ENCODE measurements around the gene CDH12. TPM values are rescaled to one million over a fixed set of nuclear protein-coding genes. Genes with fewer than 3 reads are reported as not detected.
"Not testable (repeated sequence)": the region's sequence is repeated elsewhere in the genome, so short reads cannot be mapped to it uniquely, and the experiment has no call there.

The CDH12 gene
- total RNA-seq, 4 donors from 2014 or later = 0.19 to 0.91 (median 0.47) TPM

DNA sequence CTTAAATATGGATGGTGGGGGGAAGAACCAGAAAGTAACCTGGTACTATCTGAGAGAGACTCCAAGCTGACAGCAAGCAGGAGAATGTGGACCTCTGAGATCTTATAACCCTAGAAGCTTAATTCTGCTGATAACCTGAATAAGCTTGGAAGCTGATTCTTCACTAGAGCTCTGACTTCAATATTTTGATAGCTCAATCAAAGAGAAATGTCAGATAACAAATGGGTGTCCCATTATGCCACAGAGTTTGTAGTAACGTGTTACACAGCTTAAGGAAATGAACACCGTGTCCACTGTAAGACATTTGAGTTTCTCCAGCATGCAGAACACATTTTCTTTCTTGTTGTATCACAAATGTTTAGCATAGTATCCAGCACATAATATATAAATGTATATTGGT is 626.7 kb downstream of the CDH12 start:
- no peak for DNase-seq (ENCODE audit: low spot score in 2 of 2)
- H3K4me3 ChIP-seq (ENCODE audit: low read depth, poor library complexity, severe bottlenecking) = no peak overlapping the region
- 83 to 85% methylated on average over 2 of the region's 2 CpGs for WGBS, 2 donors
- intact Hi-C loops (cut with DNase I; ENCODE audit: low total_unique reads) = no loop called here
- no peak for TF ChIP-seq POLR2A (IDR thresholded peaks at IDR 0.05)
- TF ChIP-seq, protein P1, sequence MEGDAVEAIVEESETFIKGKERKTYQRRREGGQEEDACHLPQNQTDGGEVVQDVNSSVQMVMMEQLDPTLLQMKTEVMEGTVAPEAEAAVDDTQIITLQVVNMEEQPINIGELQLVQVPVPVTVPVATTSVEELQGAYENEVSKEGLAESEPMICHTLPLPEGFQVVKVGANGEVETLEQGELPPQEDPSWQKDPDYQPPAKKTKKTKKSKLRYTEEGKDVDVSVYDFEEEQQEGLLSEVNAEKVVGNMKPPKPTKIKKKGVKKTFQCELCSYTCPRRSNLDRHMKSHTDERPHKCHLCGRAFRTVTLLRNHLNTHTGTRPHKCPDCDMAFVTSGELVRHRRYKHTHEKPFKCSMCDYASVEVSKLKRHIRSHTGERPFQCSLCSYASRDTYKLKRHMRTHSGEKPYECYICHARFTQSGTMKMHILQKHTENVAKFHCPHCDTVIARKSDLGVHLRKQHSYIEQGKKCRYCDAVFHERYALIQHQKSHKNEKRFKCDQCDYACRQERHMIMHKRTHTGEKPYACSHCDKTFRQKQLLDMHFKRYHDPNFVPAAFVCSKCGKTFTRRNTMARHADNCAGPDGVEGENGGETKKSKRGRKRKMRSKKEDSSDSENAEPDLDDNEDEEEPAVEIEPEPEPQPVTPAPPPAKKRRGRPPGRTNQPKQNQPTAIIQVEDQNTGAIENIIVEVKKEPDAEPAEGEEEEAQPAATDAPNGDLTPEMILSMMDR (IDR thresholded peaks at IDR 0.05) = no peak

- no peak for TF ChIP-seq POLR2A (IDR thresholded peaks at IDR 0.05)
- TF ChIP-seq, protein P1 (IDR thresholded peaks at IDR 0.05) = no peak
- DNase-seq (ENCODE audit: low spot score in 2 of 2) = no peak
- intact Hi-C loops (cut with DNase I; ENCODE audit: low total_unique reads) = no loop called here
- WGBS, 2 donors = 76 to 82% methylated on average over 3 of the region's 3 CpGs
- H3K4me3 ChIP-seq (ENCODE audit: low read depth, poor library complexity, severe bottlenecking) = no peak overlapping the region
Observed at GRCh38 chr5:22223079-22223478, 630.1 kb downstream of the CDH12 start.

GRCh38 chr5:22213703-22214495 is 639.2 kb downstream of the CDH12 start:
- WGBS, 2 donors = 59 to 63% methylated on average over 9 of the region's 11 CpGs
- intact Hi-C loops (cut with DNase I; ENCODE audit: low total_unique reads); H3K4me3 ChIP-seq (ENCODE audit: low read depth, poor library complexity, severe bottlenecking); DNase-seq (ENCODE audit: low spot score in 2 of 2): not testable (repeated sequence)

GRCh38 chr5:22212254-22212991 is 640.7 kb downstream of the CDH12 start:
- H3K4me3 ChIP-seq (ENCODE audit: low read depth, poor library complexity, severe bottlenecking); DNase-seq (ENCODE audit: low spot score in 2 of 2); intact Hi-C loops (cut with DNase I; ENCODE audit: low total_unique reads): not testable (repeated sequence)
- WGBS, 2 donors = 24 to 28% methylated on average over 11 to 15 of the region's 22 CpGs

GRCh38 chr5:22208463-22208862 is 644.7 kb downstream of the CDH12 start:
- 71 to 83% methylated on average over 2 of the region's 2 CpGs for WGBS, 2 donors
- intact Hi-C loops (cut with DNase I; ENCODE audit: low total_unique reads); DNase-seq (ENCODE audit: low spot score in 2 of 2); H3K4me3 ChIP-seq (ENCODE audit: low read depth, poor library complexity, severe bottlenecking): not testable (repeated sequence)

DNA sequence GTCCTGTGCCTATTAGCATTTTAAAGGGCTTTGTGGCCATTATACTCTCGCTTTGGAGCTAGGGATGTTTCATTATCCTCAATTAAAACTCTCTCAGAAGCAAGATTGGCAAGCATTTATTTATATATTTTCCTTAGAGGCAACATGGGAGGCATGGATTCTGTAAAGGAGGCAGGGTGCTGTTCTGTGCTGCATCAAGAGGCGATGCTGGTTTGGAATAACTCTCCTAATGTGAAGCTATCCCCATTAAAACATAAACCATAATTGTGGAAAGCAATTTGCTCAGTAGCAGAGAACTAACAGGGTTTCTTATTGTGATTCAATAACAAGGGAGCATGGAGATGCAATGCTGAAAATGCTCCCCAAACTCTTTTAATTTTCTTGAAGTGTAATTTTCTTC is 664.5 kb downstream of the CDH12 start:
- DNase-seq (ENCODE audit: low spot score in 2 of 2); intact Hi-C loops (cut with DNase I; ENCODE audit: low total_unique reads); H3K4me3 ChIP-seq (ENCODE audit: low read depth, poor library complexity, severe bottlenecking): not testable (repeated sequence)
- 84 to 92% methylated on average over 2 of the region's 2 CpGs for WGBS, 2 donors

DNA sequence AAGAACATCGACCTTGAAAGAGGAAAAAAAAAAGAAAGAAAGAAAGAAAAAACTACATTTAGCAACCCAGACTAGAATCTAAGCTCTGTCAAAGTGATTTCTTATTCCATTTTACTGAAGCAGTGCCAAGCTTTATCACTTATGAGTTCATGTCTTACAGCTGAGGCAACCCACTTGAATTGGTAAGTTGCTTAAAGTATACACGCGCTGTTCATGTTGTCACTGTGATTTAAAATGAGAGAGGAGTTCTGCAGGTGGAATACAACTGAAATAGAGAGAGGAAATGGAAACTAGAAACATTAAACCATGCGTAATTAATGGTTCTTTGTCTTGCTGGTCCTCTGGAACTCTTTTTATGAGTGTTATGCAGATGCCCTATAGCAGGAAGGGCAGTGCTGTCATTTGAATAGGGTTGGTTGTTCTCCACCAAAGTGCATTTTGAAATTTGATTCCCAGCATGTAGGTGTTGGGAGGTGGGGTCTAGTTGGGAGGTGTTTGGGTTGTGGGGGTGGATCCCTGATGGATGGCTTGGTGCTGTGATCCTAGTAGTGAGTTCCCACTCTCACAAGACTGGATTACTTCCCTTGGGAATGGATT is 665.4 kb downstream of the CDH12 start:
- DNase-seq (ENCODE audit: low spot score in 2 of 2); intact Hi-C loops (cut with DNase I; ENCODE audit: low total_unique reads); H3K4me3 ChIP-seq (ENCODE audit: low read depth, poor library complexity, severe bottlenecking): not testable (repeated sequence)
- WGBS, 2 donors = 51 to 67% methylated on average over 4 of the region's 4 CpGs

- DNase-seq (ENCODE audit: low spot score in 2 of 2); H3K4me3 ChIP-seq (ENCODE audit: low read depth, poor library complexity, severe bottlenecking); intact Hi-C loops (cut with DNase I; ENCODE audit: low total_unique reads): not testable (repeated sequence)
- 72 to 83% methylated on average over 2 of the region's 2 CpGs for WGBS, 2 donors
Observed at GRCh38 chr5:22169226-22169625, 683.9 kb downstream of the CDH12 start.

GRCh38 chr5:22168704-22169103 is 684.4 kb downstream of the CDH12 start:
- DNase-seq (ENCODE audit: low spot score in 2 of 2); intact Hi-C loops (cut with DNase I; ENCODE audit: low total_unique reads); H3K4me3 ChIP-seq (ENCODE audit: low read depth, poor library complexity, severe bottlenecking): not testable (repeated sequence)
- no CpG with 5 or more reads among the region's 2 CpGs for WGBS, 2 donors

DNA sequence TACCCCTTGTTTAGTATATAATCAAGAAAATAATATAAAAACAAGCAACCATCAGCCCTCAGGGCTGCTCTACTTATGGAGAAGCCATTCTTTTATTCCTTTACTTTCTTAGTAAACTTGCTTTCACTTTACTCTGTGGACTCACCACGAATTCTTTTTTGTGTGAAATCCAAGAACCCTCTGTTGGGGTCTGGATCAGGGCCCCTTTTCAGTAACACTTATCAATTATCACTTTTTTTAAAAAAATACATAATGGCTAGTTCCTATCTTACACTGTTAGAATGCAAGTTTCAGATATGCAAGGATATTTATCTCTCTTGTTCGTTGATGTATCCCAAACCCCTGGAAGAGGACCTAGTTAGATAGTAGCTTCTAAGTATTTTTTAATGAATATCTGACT is 687.2 kb downstream of the CDH12 start:
- intact Hi-C loops (cut with DNase I; ENCODE audit: low total_unique reads); DNase-seq (ENCODE audit: low spot score in 2 of 2): not testable (repeated sequence)
- WGBS, 2 donors = 75 to 77% methylated on average over 2 of the region's 2 CpGs

DNA sequence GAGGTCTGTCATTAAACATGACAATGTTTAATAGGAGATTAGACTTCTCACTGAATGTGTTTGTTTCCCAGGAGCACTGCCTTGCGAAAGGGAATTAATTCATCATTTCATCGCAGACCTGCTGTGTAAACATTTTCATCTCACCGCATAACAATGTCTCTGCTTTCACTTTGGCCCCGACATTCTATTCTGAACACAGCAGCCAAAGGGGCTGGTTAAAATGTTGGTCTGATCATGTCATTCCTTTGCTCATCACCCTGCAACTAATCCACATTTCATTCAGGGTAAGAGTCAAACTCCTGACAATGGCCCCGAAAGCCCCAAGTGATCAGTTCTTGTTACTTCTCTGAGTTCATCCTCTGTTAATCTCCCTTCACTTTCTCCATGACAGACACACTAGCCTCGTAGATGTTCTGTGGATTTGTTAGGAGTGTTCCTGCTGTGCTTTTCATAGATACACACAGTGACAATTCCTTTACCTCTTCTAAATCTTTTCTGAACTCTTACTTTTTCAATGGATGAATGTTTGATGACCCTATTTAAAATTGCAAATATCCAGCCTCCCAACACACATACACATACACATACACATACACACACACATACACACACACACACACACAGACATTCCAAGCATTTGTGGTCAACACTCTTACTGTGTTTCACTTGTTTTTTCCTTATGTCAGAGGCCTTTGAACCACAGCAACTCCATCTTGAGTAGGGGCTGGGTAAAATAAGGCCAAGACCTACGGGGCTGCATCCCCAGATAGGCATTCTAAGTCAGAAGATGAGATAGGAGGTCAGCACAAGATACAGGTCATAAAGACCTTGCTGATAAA is 688.0 kb downstream of the CDH12 start:
- intact Hi-C loops (cut with DNase I; ENCODE audit: low total_unique reads); H3K4me3 ChIP-seq (ENCODE audit: low read depth, poor library complexity, severe bottlenecking); DNase-seq (ENCODE audit: low spot score in 2 of 2): not testable (repeated sequence)
- 61 to 62% methylated on average over 4 to 5 of the region's 7 CpGs for WGBS, 2 donors

More for the DNA sequence above, 687.2 kb downstream of the CDH12 start:
- H3K4me3 ChIP-seq (ENCODE audit: low read depth, poor library complexity, severe bottlenecking) = not testable (repeated sequence)

DNA sequence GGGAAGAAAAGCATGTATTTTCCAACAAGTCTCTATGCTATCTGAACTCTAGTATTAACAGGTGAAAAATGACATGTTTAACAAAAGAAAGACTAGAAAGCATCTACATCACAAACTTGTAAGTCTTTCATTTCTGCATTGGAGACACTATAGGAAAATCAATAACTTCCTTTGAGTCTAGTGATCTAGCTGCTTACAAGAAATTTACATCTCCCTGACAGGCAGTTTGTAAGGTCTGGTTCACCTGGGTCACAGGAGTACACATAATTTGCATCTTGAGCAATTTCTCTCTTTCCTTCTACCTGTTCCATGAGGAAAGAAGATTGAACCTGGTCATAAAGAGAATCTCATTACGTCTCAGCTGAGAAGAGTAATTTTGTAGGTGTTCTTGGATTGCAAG is 696.2 kb downstream of the CDH12 start:
- DNase-seq (ENCODE audit: low spot score in 2 of 2); H3K4me3 ChIP-seq (ENCODE audit: low read depth, poor library complexity, severe bottlenecking); intact Hi-C loops (cut with DNase I; ENCODE audit: low total_unique reads): not testable (repeated sequence)
- no CpG with 5 or more reads among the region's 1 CpG for WGBS, 2 donors

All from lower leg skin (tissue), 4 donors.